ENCODE measurements around the gene SIK3.

The SIK3 gene

DNA sequence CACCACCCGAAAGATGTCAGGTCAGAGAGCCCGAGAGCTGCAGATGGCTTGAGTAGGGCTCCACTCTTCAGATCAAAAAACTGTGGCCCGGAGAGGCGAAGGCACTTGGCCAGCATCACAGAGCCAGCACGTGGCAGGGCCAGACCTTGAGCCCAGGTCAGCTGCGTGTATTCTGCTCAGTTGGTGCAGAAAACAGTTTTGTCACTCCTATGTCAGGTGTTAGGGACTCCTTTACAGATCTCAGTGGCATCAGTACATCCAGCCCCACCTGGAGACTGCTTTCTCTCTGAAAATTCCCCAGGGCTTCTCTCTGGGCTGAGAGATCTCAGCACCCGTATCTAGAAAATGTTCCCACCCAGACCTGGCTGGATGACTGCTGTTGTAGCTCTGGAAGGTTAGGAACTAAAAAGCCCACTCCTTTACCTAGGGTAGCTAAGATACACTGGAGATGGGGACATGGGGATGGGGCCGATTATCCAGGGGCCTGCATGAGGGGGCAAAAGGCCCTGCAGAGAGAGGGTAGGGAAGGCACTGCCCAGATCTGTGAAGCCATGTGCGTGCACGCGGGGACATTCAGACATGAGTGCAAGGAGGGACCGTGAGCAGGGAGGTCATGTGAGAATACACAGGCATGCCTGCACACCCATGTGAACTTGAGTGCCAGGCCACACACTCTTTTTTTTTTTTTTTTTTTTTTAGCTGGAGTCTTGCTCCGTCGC, 264.3 kb downstream of the SIK3 start:
- Histone ChIP-seq H3K27me3 (peaks cover 19% of the 10 kb centered on the region), H3K27ac (no peak overlapping the region), H3K4me1 (ENCODE audit: control insufficient read depth in 1 of 2, insufficient read depth in 1 of 2, low read depth in 1 of 2, low read length in 1 of 2) (peaks cover 15% of the 10 kb centered on the region in 2 experiments), H3K4me3 (ENCODE audit: low read depth in 1 of 2, low read length in 1 of 2) (no peak overlapping the region), H3K36me3 (no peaks in the 10 kb centered on the region), H3K9me3 (no peaks in the 10 kb centered on the region)
- TF ChIP-seq CTCF (IDR thresholded peaks at IDR 0.05): no peak

GRCh38 chr11:116833491-116833815, 264.8 kb downstream of the SIK3 start:
- Histone ChIP-seq H3K9me3 (no peaks in the 10 kb centered on the region), H3K36me3 (no peaks in the 10 kb centered on the region), H3K27me3 (peaks cover 19% of the 10 kb centered on the region), H3K4me3 (ENCODE audit: low read depth in 1 of 2, low read length in 1 of 2) (no peak overlapping the region), H3K27ac (no peak overlapping the region), H3K4me1 (ENCODE audit: control insufficient read depth in 1 of 2, insufficient read depth in 1 of 2, low read depth in 1 of 2, low read length in 1 of 2) (peaks cover 15% of the 10 kb centered on the region in 2 experiments)
- TF ChIP-seq CTCF (IDR thresholded peaks at IDR 0.05): no peak

DNA sequence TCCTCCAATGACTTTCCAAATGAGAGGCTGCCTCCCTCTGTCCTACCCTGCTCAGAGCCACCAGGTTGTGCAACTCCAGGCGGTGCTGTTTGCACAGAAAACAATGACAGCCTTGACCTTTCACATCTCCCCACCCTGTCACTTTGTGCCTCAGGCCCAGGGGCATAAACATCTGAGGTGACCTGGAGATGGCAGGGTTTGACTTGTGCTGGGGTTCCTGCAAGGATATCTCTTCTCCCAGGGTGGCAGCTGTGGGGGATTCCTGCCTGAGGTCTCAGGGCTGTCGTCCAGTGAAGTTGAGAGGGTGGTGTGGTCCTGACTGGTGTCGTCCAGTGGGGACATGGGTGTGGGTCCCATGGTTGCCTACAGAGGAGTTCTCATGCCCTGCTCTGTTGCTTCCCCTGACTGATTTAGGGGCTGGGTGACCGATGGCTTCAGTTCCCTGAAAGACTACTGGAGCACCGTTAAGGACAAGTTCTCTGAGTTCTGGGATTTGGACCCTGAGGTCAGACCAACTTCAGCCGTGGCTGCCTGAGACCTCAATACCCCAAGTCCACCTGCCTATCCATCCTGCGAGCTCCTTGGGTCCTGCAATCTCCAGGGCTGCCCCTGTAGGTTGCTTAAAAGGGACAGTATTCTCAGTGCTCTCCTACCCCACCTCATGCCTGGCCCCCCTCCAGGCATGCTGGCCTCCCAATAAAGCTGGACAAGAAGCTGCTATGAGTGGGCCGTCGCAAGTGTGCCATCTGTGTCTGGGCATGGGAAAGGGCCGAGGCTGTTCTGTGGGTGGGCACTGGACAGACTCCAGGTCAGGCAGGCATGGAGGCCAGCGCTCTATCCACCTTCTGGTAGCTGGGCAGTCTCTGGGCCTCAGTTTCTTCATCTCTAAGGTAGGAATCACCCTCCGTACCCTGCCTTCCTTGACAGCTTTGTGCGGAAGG, 265.6 kb downstream of the SIK3 start:
- Histone ChIP-seq H3K27ac (no peak overlapping the region), H3K4me1 (ENCODE audit: control insufficient read depth in 1 of 2, insufficient read depth in 1 of 2, low read depth in 1 of 2, low read length in 1 of 2) (peaks cover 15% of the 10 kb centered on the region in 2 experiments), H3K9me3 (no peaks in the 10 kb centered on the region), H3K36me3 (no peaks in the 10 kb centered on the region), H3K27me3 (peaks cover 19% of the 10 kb centered on the region), H3K4me3 (ENCODE audit: low read depth in 1 of 2, low read length in 1 of 2) (no peak overlapping the region)
- no peak for TF ChIP-seq CTCF (IDR thresholded peaks at IDR 0.05)

DNA sequence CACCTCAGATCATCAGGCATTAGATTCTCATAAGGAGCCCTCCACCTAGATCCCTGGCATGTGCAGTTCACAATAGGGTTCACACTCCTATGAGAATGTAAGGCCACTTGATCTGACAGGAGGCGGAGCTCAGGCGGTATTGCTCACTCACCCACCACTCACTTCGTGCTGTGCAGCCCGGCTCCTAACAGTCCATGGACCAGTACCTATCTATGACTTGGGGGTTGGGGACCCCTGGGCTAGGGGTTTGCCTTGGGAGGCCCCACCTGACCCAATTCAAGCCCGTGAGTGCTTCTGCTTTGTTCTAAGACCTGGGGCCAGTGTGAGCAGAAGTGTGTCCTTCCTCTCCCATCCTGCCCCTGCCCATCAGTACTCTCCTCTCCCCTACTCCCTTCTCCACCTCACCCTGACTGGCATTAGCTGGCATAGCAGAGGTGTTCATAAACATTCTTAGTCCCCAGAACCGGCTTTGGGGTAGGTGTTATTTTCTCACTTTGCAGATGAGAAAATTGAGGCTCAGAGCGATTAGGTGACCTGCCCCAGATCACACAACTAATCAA, 266.4 kb downstream of the SIK3 start:
- H3K4me1 ChIP-seq (ENCODE audit: control insufficient read depth in 1 of 2, insufficient read depth in 1 of 2, low read depth in 1 of 2, low read length in 1 of 2): peaks cover 15% of the 10 kb centered on the region in 2 experiments
- H3K9me3 ChIP-seq: no peaks in the 10 kb centered on the region
- peaks cover 19% of the 10 kb centered on the region for H3K27me3 ChIP-seq
- no peaks in the 10 kb centered on the region for H3K36me3 ChIP-seq
- H3K4me3 ChIP-seq (ENCODE audit: low read depth in 1 of 2, low read length in 1 of 2): no peak overlapping the region
- no peak overlapping the region for H3K27ac ChIP-seq
- no peak for TF ChIP-seq CTCF (IDR thresholded peaks at IDR 0.05)

- H3K27me3 ChIP-seq: peaks cover 8% of the 10 kb centered on the region
- H3K36me3 ChIP-seq: no peaks in the 10 kb centered on the region
- peaks cover 6% of the 10 kb centered on the region in 2 experiments for H3K4me1 ChIP-seq (ENCODE audit: control insufficient read depth in 1 of 2, insufficient read depth in 1 of 2, low read depth in 1 of 2, low read length in 1 of 2)
- no peak overlapping the region for H3K27ac ChIP-seq
- no peak overlapping the region for H3K4me3 ChIP-seq (ENCODE audit: low read depth in 1 of 2, low read length in 1 of 2)
- no peaks in the 10 kb centered on the region for H3K9me3 ChIP-seq
- no peak for TF ChIP-seq CTCF (IDR thresholded peaks at IDR 0.05)
These were observed 267.9 kb downstream of the SIK3 start for GRCh38 chr11:116830184-116830912.
